ENCODE data around the gene ZBTB7C.

GRCh38 chr18:48452861-48453323 lies 43.7 kb upstream of the ZBTB7C start:
- TF ChIP-seq, protein P1, sequence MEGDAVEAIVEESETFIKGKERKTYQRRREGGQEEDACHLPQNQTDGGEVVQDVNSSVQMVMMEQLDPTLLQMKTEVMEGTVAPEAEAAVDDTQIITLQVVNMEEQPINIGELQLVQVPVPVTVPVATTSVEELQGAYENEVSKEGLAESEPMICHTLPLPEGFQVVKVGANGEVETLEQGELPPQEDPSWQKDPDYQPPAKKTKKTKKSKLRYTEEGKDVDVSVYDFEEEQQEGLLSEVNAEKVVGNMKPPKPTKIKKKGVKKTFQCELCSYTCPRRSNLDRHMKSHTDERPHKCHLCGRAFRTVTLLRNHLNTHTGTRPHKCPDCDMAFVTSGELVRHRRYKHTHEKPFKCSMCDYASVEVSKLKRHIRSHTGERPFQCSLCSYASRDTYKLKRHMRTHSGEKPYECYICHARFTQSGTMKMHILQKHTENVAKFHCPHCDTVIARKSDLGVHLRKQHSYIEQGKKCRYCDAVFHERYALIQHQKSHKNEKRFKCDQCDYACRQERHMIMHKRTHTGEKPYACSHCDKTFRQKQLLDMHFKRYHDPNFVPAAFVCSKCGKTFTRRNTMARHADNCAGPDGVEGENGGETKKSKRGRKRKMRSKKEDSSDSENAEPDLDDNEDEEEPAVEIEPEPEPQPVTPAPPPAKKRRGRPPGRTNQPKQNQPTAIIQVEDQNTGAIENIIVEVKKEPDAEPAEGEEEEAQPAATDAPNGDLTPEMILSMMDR (IDR thresholded peaks at IDR 0.05), result no peak
- TF ChIP-seq POLR2A (IDR thresholded peaks at IDR 0.05), result no peak
- TF ChIP-seq POLR2AphosphoS5 (IDR thresholded peaks at IDR 0.05), result no peak
- TF ChIP-seq EP300 (IDR thresholded peaks at IDR 0.05), result no peak
